WTC11 (cell line): ENCODE data around the gene PDE1C.

ENCODE experiments used
- CREM ChIP-seq: sonication (generic); formaldehyde crosslinking; IDR thresholded peaks from 2 replicates; pipeline ENCODE4 v1.8.1; 2022; ENCODE audit warnings: mild to moderate bottlenecking, missing genetic modification reagents, moderate library complexity
- CTCF ChIP-seq: fragments of 200-600 bp; IDR thresholded peaks from 2 replicates; pipeline ENCODE4 v1.8.0; 2022; ENCODE audit warnings: antibody characterized with exemption
- E2F5 ChIP-seq: sonication (generic); formaldehyde crosslinking; IDR thresholded peaks from 2 replicates; pipeline ENCODE4 v1.8.1; 2022; ENCODE audit warnings: mild to moderate bottlenecking, moderate library complexity, missing genetic modification reagents
- JUN ChIP-seq: sonication (generic); formaldehyde crosslinking; IDR thresholded peaks from 2 replicates; pipeline ENCODE4 v1.8.0; 2023; ENCODE audit warnings: mild to moderate bottlenecking, missing genetic modification reagents
- TF ChIP-seq, protein P1 (sequence below): sonication (generic); formaldehyde crosslinking; IDR thresholded peaks from 2 replicates; pipeline ENCODE4 v1.8.1; 2022; ENCODE audit warnings: low read depth, missing genetic modification reagents, borderline replicate concordance

DNA sequence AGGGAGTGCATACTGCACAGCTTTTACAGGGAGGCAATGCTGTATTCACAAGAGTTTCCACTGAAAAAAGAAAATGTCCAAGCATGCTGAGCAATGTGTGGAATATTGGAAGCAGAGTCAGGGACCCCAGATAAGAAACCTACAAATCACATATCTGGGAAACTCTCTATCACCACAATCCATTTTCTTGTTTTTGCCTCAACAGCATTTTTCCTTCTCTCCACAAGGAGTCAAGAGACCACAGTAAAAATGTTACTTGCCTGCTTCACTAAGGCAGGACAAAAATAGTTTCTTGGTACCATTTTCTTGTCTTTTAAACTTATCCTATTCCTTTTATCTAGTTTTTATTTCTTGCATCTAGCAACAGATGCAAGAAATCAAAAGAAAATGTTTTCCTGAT lies 19.5 kb upstream of the PDE1C start:
- TF ChIP-seq CREM (CRISPR knock-in tag) (no peak), JUN (CRISPR knock-in tag) (no peak), E2F5 (CRISPR knock-in tag) (no peak), CTCF (no peak)
- TF ChIP-seq, protein P1, sequence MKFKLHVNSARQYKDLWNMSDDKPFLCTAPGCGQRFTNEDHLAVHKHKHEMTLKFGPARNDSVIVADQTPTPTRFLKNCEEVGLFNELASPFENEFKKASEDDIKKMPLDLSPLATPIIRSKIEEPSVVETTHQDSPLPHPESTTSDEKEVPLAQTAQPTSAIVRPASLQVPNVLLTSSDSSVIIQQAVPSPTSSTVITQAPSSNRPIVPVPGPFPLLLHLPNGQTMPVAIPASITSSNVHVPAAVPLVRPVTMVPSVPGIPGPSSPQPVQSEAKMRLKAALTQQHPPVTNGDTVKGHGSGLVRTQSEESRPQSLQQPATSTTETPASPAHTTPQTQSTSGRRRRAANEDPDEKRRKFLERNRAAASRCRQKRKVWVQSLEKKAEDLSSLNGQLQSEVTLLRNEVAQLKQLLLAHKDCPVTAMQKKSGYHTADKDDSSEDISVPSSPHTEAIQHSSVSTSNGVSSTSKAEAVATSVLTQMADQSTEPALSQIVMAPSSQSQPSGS (CRISPR knock-in tag): no peak
